ENCODE measurements around the gene CXCR6.
A peak's percentile ranks its signal among the peaks of the same experiment; 100 is the strongest.

Gene CXCR6

GRCh38 chr3:45943207-45943846, at the start of gene CXCR6:
CXCR6 (plus strand) TSS chr3:45943464; CDS start chr3:45946482, 3,018 bp downstream.
- DNase-seq (ENCODE audit: low read depth) = peak; percentile 8

GRCh38 chr3:45894015-45894414, 49.2 kb upstream of the CXCR6 start:
- DNase-seq (ENCODE audit: low read depth) = no peak

GRCh38 chr3:45895686-45896468, 47.4 kb upstream of the CXCR6 start:
- no peak for DNase-seq (ENCODE audit: low read depth)

GRCh38 chr3:45896956-45897355, 46.3 kb upstream of the CXCR6 start:
- DNase-seq (ENCODE audit: low read depth) = no peak

GRCh38 chr3:45904931-45905330, 38.3 kb upstream of the CXCR6 start:
- no peak for DNase-seq (ENCODE audit: low read depth)

GRCh38 chr3:45905755-45906154, 37.5 kb upstream of the CXCR6 start:
- no peak for DNase-seq (ENCODE audit: low read depth)

- no peak for DNase-seq (ENCODE audit: low read depth)
Observed at GRCh38 chr3:45906681-45907407, 36.4 kb upstream of the CXCR6 start.

GRCh38 chr3:45907769-45908705, 35.2 kb upstream of the CXCR6 start:
- no peak for DNase-seq (ENCODE audit: low read depth)

- no peak for DNase-seq (ENCODE audit: low read depth)
Observed at GRCh38 chr3:45908761-45909160, 34.5 kb upstream of the CXCR6 start.

- DNase-seq (ENCODE audit: low read depth) = no peak
Observed at GRCh38 chr3:45909542-45909941, 33.7 kb upstream of the CXCR6 start.

- no peak for DNase-seq (ENCODE audit: low read depth)
Observed at GRCh38 chr3:45910892-45911291, 32.4 kb upstream of the CXCR6 start.

GRCh38 chr3:45911511-45912226, 31.6 kb upstream of the CXCR6 start:
- no peak for DNase-seq (ENCODE audit: low read depth)

GRCh38 chr3:45912435-45912834, 30.8 kb upstream of the CXCR6 start:
- DNase-seq (ENCODE audit: low read depth) = no peak

- no peak for DNase-seq (ENCODE audit: low read depth)
Observed at GRCh38 chr3:45914362-45915058, 28.8 kb upstream of the CXCR6 start.

GRCh38 chr3:45915059-45915439, 28.2 kb upstream of the CXCR6 start:
- no peak for DNase-seq (ENCODE audit: low read depth)

GRCh38 chr3:45915518-45916231, 27.6 kb upstream of the CXCR6 start:
- peak; percentile 51 for DNase-seq (ENCODE audit: low read depth)

- no peak for DNase-seq (ENCODE audit: low read depth)
Observed at GRCh38 chr3:45917146-45917898, 25.9 kb upstream of the CXCR6 start.

- no peak for DNase-seq (ENCODE audit: low read depth)
Observed at GRCh38 chr3:45921158-45922038, 21.9 kb upstream of the CXCR6 start.

All from stimulated activated CD8-positive, alpha-beta memory T cell treated with anti-CD3 and anti-CD28 coated beads, Interleukin-15, amount 100 ng/mL, for 1 hour (primary cell).